Upper lobe of left lung (tissue), 4 donors: Measurements from ENCODE around the gene ARHGAP20.

Source experiments
- EP300 ChIP-seq, 4 donors: sonication (generic); formaldehyde crosslinking; IDR thresholded peaks; one replicate each; pipeline ENCODE4 v1.5.1; 2017; ENCODE audit warnings: antibody characterized with exemption in 4 of 4, control low read depth in 2 of 4
- POLR2A ChIP-seq, 4 donors: fragments of 450-650 bp; IDR thresholded peaks; one replicate each; pipeline ENCODE4 v1.5.1; 2016 to 2017; ENCODE audit warnings: antibody characterized with exemption in 4 of 4, mild to moderate bottlenecking in 2 of 4
- POLR2AphosphoS5 ChIP-seq, 2 donors: sonication (generic); formaldehyde crosslinking; IDR thresholded peaks; one replicate each; pipeline ENCODE4 v1.5.1; 2017; ENCODE audit warnings: antibody characterized with exemption in 2 of 2
- TF ChIP-seq, protein P1 (sequence below), 6 experiments: fragments of 450-650 bp in 4 of 6; fragments of 200-600 bp in 2 of 6; sonication (generic) in 2 of 6; IDR thresholded peaks; one replicate each; pipeline ENCODE4 v1.5.1; 2016 to 2019; ENCODE audit warnings: antibody characterized with exemption in 6 of 6

- TF ChIP-seq, protein P1, sequence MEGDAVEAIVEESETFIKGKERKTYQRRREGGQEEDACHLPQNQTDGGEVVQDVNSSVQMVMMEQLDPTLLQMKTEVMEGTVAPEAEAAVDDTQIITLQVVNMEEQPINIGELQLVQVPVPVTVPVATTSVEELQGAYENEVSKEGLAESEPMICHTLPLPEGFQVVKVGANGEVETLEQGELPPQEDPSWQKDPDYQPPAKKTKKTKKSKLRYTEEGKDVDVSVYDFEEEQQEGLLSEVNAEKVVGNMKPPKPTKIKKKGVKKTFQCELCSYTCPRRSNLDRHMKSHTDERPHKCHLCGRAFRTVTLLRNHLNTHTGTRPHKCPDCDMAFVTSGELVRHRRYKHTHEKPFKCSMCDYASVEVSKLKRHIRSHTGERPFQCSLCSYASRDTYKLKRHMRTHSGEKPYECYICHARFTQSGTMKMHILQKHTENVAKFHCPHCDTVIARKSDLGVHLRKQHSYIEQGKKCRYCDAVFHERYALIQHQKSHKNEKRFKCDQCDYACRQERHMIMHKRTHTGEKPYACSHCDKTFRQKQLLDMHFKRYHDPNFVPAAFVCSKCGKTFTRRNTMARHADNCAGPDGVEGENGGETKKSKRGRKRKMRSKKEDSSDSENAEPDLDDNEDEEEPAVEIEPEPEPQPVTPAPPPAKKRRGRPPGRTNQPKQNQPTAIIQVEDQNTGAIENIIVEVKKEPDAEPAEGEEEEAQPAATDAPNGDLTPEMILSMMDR (IDR thresholded peaks at IDR 0.05): no peak
- TF ChIP-seq POLR2AphosphoS5 (IDR thresholded peaks at IDR 0.05): no peak
- no peak for TF ChIP-seq POLR2A (IDR thresholded peaks at IDR 0.05)
- TF ChIP-seq EP300 (IDR thresholded peaks at IDR 0.05): no peak
Measured at GRCh38 chr11:110613197-110613918, 98.9 kb downstream of the ARHGAP20 start.
